CD4-positive, alpha-beta T cell treated with Interferon gamma for 1 hour (primary cell): ENCODE data around the gene DHX58.

Source experiments
- DNase-seq: peaks from one replicate; pipeline ENCODE4 v3.0.0-alpha.2; 2020

The DHX58 gene

GRCh38 chr17:42051645-42052044 lies 60.9 kb downstream of the DHX58 start:
- DNase-seq, result no peak
